ENCODE data around the gene BRAF.
A peak's percentile ranks its signal among the peaks of the same experiment; 100 is the strongest.
"Not testable (repeated sequence)": the region's sequence is repeated elsewhere in the genome, so short reads cannot be mapped to it uniquely, and the experiment has no call there.

Gene BRAF

DNA sequence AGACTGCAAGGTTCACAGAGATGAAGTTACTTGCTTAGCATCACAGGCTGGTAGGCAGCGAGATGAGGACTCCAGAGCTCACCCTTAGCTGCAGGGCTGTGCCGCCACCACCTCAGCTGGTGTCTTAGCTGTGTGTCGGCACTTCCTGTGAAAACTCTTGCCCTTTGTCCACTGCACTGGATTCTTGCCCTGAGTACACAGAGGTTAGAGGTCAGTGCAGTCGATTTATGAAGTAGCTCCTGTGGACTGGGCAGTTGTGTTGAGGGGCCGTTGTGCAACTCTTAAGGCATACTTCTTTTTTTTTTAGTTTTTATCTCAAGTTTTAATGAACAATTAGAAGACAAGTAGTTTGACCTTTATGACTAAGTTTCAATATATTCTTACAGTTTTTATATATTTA is 217.6 kb downstream of the BRAF start:
- no peak for DNase-seq (ENCODE audit: low read depth)

DNA sequence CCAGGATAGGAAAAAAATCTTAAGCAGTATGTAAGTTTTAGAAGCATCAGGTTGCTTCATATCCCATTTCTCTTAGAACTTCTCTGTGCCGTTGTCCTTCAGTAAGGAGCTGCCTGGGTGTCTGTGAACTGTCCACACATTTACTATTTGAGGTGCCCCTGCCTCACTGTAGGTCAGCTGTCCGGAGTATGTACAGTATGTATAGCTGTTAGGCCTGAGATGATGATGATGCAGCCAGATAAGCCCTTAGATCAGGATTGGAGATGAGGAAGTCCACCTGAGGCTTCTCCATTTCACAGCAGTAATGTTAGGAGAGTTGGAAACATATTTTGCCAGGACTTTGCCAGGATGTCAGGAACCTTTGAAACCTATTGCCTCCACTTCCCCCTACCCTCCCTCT is 220.5 kb downstream of the BRAF start:
- DNase-seq (ENCODE audit: low read depth), result no peak

- no peak for DNase-seq (ENCODE audit: low read depth)
Observed at GRCh38 chr7:140702774-140703173, 222.0 kb downstream of the BRAF start.

- no peak for DNase-seq (ENCODE audit: low read depth)
Observed at GRCh38 chr7:140698477-140698876, 226.3 kb downstream of the BRAF start.

- DNase-seq (ENCODE audit: low read depth), result no peak
Observed at GRCh38 chr7:140697447-140698143, 227.1 kb downstream of the BRAF start.

- DNase-seq (ENCODE audit: low read depth), result peak; percentile 59
Observed at GRCh38 chr7:140696680-140697446, 227.9 kb downstream of the BRAF start, which contains the start of gene NDUFB2. Gene NDUFB2, plus strand, starts transcription at chr7:140696708. Its CDS starts 37 bp downstream, at chr7:140696745.

DNA sequence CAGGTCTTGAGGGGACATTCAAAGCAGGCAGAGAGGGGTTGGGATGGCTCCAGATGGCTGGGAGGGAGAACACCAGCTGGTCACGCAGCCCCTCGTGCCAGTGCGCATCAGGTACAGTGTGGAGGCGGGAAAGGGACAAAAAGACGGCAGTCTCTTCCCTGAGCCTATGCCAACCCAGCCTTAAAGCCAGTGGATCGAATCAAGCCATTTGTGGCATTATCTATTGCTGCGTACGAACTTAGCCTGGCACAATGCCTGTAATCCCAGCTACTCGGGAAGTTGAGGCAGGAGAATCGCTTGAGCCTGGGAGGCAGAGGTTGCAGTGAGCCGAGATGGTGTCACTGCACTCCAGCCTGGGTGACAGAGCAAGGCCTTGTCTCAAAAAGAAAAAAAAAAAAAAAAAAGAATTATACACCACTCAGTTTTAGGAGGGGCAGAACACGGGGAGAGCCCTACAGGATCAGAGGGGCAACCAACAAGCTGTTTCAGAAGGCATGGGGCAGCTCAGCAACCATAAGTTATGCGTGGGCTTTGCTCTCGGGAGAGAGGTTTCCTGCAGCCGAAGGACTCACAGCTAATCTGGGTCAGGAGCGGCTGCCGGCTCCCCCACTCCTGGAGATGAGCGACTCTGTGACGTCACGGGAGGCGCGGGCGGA is 228.6 kb downstream of the BRAF start:
- peak; percentile 87 for DNase-seq (ENCODE audit: low read depth)

GRCh38 chr7:140695381-140695780 is 229.3 kb downstream of the BRAF start:
- DNase-seq (ENCODE audit: low read depth), result no peak

- no peak for DNase-seq (ENCODE audit: low read depth)
Observed at GRCh38 chr7:140694592-140694991, 230.1 kb downstream of the BRAF start.

- not testable (repeated sequence) for DNase-seq (ENCODE audit: low read depth)
Observed at GRCh38 chr7:140693849-140694248, 230.9 kb downstream of the BRAF start.

DNA sequence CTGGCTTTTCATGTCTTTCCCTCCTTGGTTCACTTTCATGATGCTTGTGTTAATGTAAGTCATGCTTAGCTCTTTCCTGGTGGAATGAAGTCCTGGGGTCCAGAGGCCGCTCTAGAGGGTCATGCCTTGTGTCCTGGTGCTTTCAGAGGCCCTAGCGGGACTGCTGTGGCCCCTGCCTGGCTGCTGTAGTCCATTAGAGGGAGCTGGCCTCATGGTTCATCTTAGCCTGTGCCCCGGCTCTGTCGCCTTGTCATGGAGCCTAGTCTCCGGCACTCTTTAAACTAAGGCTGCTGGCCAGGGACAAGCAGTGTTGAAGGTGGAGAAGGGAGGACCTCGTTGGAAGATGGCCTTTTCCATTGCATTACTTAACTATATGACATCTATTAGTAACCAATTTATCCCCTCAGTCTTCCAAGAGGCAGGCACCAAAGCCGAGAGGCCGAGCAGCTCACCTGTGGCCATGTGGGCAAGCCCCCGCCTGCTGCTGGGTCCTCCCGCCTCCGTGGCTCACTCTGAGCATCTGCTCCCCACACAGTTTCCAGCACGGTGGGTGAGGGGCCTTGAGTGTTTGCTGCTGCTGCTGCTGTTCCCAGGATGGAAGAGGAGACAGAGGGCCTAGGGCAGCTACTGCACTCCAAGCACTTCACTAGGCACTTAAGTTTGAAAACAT is 233.2 kb downstream of the BRAF start:
- no peak for DNase-seq (ENCODE audit: low read depth)

GRCh38 chr7:140689199-140690152 is 235.3 kb downstream of the BRAF start:
- no peak for DNase-seq (ENCODE audit: low read depth)

GRCh38 chr7:140688341-140688740 is 236.4 kb downstream of the BRAF start:
- DNase-seq (ENCODE audit: low read depth), result no peak

- no peak for DNase-seq (ENCODE audit: low read depth)
Observed at GRCh38 chr7:140686921-140687320, 237.8 kb downstream of the BRAF start.

DNA sequence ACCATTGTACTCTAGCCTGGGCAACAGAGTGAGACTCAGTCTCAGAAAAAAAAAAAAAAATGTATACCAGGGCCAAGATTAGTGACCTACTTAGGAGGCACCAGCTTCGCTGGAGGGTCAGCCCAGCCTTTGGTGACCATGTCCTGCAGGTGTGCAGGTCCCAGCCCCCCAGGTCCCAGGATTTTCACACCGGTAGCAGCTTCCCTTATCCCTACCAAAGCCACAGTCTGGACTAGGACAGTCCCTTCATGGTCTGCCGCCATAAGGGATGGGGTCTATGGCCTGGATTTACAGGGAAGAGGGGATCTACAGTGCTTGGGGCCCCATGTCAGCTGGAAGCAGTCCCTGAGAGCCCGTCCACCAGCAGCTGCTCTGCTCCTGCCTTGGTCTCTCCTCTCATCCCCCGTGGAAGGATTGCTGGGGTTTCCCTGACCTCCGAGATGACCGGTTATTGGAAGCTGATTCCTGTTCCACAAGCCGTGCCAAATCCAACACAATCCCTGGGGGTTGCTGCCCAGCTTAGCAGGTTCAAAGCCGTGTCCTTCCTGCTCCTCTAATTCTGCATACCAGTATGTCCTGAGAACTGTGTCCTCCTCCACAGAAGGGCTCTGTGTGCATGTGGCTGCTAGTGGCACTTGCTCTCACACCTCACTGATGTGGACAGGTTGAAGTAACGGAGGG is 239.2 kb downstream of the BRAF start:
- DNase-seq (ENCODE audit: low read depth), result no peak

GRCh38 chr7:140684066-140684950 is 240.4 kb downstream of the BRAF start:
- DNase-seq (ENCODE audit: low read depth), result no peak

DNA sequence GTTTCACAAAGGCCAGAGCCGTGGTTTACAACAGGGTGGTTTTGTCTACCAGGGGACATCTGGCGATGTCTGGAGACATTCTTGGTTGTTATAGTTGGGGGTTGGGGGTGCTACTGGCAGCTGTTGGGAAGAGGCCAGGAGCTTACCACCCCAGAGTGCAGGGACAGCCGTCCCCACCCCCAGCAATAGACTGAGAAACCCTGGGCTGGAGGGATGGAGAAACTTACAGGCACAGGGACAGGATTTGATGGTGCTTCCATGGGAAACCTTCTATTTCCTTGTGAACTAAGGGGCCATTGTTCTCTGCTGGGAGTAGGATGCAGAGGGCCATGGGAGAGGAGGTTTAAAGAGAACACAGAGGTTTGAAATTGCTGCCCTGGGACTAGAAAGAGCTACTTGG is 241.1 kb downstream of the BRAF start:
- DNase-seq (ENCODE audit: low read depth), result no peak

- DNase-seq (ENCODE audit: low read depth), result no peak
Observed at GRCh38 chr7:140681766-140682165, 243.0 kb downstream of the BRAF start.

- no peak for DNase-seq (ENCODE audit: low read depth)
Observed at GRCh38 chr7:140680886-140681285, 243.8 kb downstream of the BRAF start.

- DNase-seq (ENCODE audit: low read depth), result no peak
Observed at GRCh38 chr7:140679186-140679585, 245.5 kb downstream of the BRAF start.

All from stimulated activated CD8-positive, alpha-beta memory T cell treated with anti-CD3 and anti-CD28 coated beads, Interleukin-15, amount 100 ng/mL, for 24 hours (primary cell).